SK-N-SH treated with all-trans-retinoic acid at 6 μM for 48 hours (cell line): ENCODE measurements around the gene ESPL1.
"Not testable (repeated sequence)": the region's sequence is repeated elsewhere in the genome, so short reads cannot be mapped to it uniquely, and the experiment has no call there.

ENCODE experiments used
- ATAC-seq: fragments of 200-7000 bp; cut with Tn5 transposase; 3 replicates; pipeline ENCODE4 v1.9.1; 2020; ENCODE audit warnings: mild to moderate bottlenecking, moderate library complexity
- ARNTL ChIP-seq: fragments of 450-650 bp; formaldehyde crosslinking; IDR thresholded peaks from 2 replicates; pipeline ENCODE4 v1.5.0; 2020; ENCODE audit warnings: low read depth, mild to moderate bottlenecking, moderate library complexity, borderline replicate concordance
- BACH2 ChIP-seq: fragments of 250-450 bp; sonication (Bioruptor Pico); IDR thresholded peaks from 2 replicates; pipeline ENCODE4 v1.9.0; 2021; ENCODE audit warnings: mild to moderate bottlenecking, borderline replicate concordance
- ESRRG ChIP-seq: fragments of 250-450 bp; sonication (Bioruptor Pico); IDR thresholded peaks from 2 replicates; pipeline ENCODE4 v1.6.1; 2021; ENCODE audit warnings: mild to moderate bottlenecking
- GLIS3 ChIP-seq: fragments of 250-450 bp; sonication (Bioruptor Pico); IDR thresholded peaks from 2 replicates; pipeline ENCODE4 v1.5.0; 2020; ENCODE audit warnings: mild to moderate bottlenecking, moderate library complexity
- ISL1 ChIP-seq: fragments of 250-450 bp; sonication (Bioruptor Pico); IDR thresholded peaks from 2 replicates; pipeline ENCODE4 v2.1.2; 2022; ENCODE audit warnings: mild to moderate bottlenecking, moderate library complexity
- OSR1 ChIP-seq: fragments of 250-450 bp; sonication (Bioruptor Pico); IDR thresholded peaks from 2 replicates; pipeline ENCODE4 v1.8.0; 2022; ENCODE audit warnings: moderate library complexity, mild to moderate bottlenecking, inconsistent platforms
- PPARA ChIP-seq: fragments of 250-450 bp; sonication (Bioruptor Pico); IDR thresholded peaks from 2 replicates; pipeline ENCODE4 v1.5.0; 2020; ENCODE audit warnings: mild to moderate bottlenecking, borderline replicate concordance
- RARB ChIP-seq: fragments of 250-450 bp; sonication (Bioruptor Pico); IDR thresholded peaks from 2 replicates; pipeline ENCODE4 v1.8.0; 2021; ENCODE audit warnings: mild to moderate bottlenecking, moderate library complexity
- SNAI2 ChIP-seq: fragments of 250-450 bp; sonication (Bioruptor Pico); IDR thresholded peaks from 2 replicates; pipeline ENCODE4 v1.5.0; 2020; ENCODE audit warnings: mild to moderate bottlenecking, moderate library complexity
- TCF4 ChIP-seq: fragments of 250-450 bp; sonication (Bioruptor Pico); IDR thresholded peaks from 2 replicates; pipeline ENCODE4 v1.8.0; 2021; ENCODE audit warnings: mild to moderate bottlenecking, moderate library complexity, borderline replicate concordance
- ZFP3 ChIP-seq: fragments of 250-450 bp; sonication (Bioruptor Pico); IDR thresholded peaks from 2 replicates; pipeline ENCODE4 v1.5.0; 2020; ENCODE audit warnings: mild to moderate bottlenecking, moderate library complexity
- ZFP30 ChIP-seq: fragments of 450-650 bp; formaldehyde crosslinking; IDR thresholded peaks from 2 replicates; pipeline ENCODE4 v1.5.0; 2022; ENCODE audit warnings: mild to moderate bottlenecking, moderate library complexity
- ZNF565 ChIP-seq: fragments of 450-650 bp; formaldehyde crosslinking; conservative IDR thresholded peaks from 2 replicates; pipeline ENCODE4 v1.5.0; 2020; ENCODE audit warnings: low read depth, mild to moderate bottlenecking, moderate library complexity
- ZNF70 ChIP-seq: fragments of 450-650 bp; formaldehyde crosslinking; IDR thresholded peaks from 2 replicates; pipeline ENCODE4 v1.5.0; 2020; ENCODE audit warnings: mild to moderate bottlenecking, moderate library complexity
- ZNF8 ChIP-seq: fragments of 450-650 bp; formaldehyde crosslinking; IDR thresholded peaks from 2 replicates; pipeline ENCODE4 v1.5.0; 2020; ENCODE audit warnings: mild to moderate bottlenecking, moderate library complexity
- TF ChIP-seq, protein P1 (sequence below): fragments of 250-450 bp; sonication (Bioruptor Pico); IDR thresholded peaks from 2 replicates; pipeline ENCODE4 v1.5.1; 2021; ENCODE audit warnings: mild to moderate bottlenecking, moderate library complexity
- TF ChIP-seq, protein P2 (sequence below): fragments of 250-450 bp; sonication (Bioruptor Pico); IDR thresholded peaks from 2 replicates; pipeline ENCODE4 v1.8.0; 2020; ENCODE audit warnings: mild to moderate bottlenecking, moderate library complexity, borderline replicate concordance
- TF ChIP-seq, protein P3 (sequence below): fragments of 250-450 bp; sonication (Bioruptor Pico); IDR thresholded peaks from 2 replicates; pipeline ENCODE4 v1.5.1; 2020; ENCODE audit warnings: low read depth, mild to moderate bottlenecking, moderate library complexity
- TF ChIP-seq, protein P4 (sequence below): fragments of 250-450 bp; sonication (Bioruptor Pico); IDR thresholded peaks from 2 replicates; pipeline ENCODE4 v1.8.0; 2021; ENCODE audit warnings: low read depth, mild to moderate bottlenecking, moderate library complexity, borderline replicate concordance
- TF ChIP-seq, protein P5 (sequence below): fragments of 250-450 bp; sonication (Bioruptor Pico); IDR thresholded peaks from 2 replicates; pipeline ENCODE4 v1.5.0; 2020; ENCODE audit warnings: mild to moderate bottlenecking, moderate library complexity

Gene ESPL1

DNA sequence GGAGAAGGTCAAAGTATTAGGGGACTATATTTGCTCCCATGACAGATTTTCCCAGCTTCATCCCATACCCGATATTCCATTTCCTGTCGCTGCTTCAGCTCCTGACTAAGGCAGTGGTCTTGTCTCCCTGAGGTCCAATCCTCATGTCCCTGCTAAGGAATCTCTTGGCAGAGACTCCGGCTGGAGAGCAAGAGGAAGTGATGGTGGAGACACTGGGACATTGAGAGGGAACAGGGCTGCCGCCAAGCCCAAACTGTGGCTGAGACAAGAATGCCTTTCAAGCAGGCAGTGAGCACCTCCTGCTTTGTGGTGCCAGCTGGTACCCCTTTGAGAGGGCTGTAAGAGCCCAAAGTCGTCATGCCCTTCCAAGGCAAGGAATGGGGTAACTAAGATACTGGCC is 62.6 kb downstream of the ESPL1 start:
- ATAC-seq: no peak

DNA sequence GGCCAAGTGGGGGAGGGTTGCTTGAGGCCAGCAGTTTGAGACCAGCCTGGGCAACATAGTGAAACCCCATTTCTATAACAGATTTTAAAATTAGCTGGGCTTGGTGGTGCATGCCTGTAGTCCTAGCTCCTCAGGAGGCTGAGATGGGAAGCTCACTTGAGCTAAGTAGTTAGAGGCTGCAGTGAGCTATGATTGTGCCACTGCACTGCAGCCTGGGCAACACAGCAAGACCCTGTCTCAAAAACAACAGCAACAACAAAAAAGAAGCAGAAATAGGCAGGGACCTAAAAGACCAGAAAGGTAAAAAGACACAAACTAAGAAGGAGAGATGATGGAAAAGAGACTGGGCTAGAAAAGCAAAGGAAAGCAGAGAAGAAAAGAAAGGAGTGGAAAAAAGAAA is 64.2 kb downstream of the ESPL1 start:
- not testable (repeated sequence) for ATAC-seq

More for the DNA sequence above, 62.6 kb downstream of the ESPL1 start:
- TF ChIP-seq RARB (CRISPR knock-in tag): no peak
- no peak for TF ChIP-seq TCF4 (CRISPR knock-in tag)
- TF ChIP-seq ZFP3 (CRISPR knock-in tag): no peak
- TF ChIP-seq, protein P1, sequence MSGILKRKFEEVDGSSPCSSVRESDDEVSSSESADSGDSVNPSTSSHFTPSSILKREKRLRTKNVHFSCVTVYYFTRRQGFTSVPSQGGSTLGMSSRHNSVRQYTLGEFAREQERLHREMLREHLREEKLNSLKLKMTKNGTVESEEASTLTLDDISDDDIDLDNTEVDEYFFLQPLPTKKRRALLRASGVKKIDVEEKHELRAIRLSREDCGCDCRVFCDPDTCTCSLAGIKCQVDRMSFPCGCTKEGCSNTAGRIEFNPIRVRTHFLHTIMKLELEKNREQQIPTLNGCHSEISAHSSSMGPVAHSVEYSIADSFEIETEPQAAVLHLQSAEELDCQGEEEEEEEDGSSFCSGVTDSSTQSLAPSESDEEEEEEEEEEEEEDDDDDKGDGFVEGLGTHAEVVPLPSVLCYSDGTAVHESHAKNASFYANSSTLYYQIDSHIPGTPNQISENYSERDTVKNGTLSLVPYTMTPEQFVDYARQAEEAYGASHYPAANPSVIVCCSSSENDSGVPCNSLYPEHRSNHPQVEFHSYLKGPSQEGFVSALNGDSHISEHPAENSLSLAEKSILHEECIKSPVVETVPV (CRISPR knock-in tag): no peak
- no peak for TF ChIP-seq GLIS3 (CRISPR knock-in tag)
- no peak for TF ChIP-seq PPARA (CRISPR knock-in tag)
- TF ChIP-seq ESRRG: no peak
- TF ChIP-seq ZNF8 (CRISPR knock-in tag): no peak
- no peak for TF ChIP-seq OSR1 (CRISPR knock-in tag)
- TF ChIP-seq ARNTL (CRISPR knock-in tag): no peak
- no peak for TF ChIP-seq ISL1 (CRISPR knock-in tag)
- TF ChIP-seq, protein P2, sequence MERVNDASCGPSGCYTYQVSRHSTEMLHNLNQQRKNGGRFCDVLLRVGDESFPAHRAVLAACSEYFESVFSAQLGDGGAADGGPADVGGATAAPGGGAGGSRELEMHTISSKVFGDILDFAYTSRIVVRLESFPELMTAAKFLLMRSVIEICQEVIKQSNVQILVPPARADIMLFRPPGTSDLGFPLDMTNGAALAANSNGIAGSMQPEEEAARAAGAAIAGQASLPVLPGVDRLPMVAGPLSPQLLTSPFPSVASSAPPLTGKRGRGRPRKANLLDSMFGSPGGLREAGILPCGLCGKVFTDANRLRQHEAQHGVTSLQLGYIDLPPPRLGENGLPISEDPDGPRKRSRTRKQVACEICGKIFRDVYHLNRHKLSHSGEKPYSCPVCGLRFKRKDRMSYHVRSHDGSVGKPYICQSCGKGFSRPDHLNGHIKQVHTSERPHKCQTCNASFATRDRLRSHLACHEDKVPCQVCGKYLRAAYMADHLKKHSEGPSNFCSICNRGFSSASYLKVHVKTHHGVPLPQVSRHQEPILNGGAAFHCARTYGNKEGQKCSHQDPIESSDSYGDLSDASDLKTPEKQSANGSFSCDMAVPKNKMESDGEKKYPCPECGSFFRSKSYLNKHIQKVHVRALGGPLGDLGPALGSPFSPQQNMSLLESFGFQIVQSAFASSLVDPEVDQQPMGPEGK (CRISPR knock-in tag): no peak
- no peak for TF ChIP-seq ZNF565
- TF ChIP-seq SNAI2 (CRISPR knock-in tag): no peak
- TF ChIP-seq, protein P3, sequence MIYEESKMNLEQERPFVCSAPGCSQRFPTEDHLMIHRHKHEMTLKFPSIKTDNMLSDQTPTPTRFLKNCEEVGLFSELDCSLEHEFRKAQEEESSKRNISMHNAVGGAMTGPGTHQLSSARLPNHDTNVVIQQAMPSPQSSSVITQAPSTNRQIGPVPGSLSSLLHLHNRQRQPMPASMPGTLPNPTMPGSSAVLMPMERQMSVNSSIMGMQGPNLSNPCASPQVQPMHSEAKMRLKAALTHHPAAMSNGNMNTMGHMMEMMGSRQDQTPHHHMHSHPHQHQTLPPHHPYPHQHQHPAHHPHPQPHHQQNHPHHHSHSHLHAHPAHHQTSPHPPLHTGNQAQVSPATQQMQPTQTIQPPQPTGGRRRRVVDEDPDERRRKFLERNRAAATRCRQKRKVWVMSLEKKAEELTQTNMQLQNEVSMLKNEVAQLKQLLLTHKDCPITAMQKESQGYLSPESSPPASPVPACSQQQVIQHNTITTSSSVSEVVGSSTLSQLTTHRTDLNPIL: no peak
- TF ChIP-seq, protein P4, sequence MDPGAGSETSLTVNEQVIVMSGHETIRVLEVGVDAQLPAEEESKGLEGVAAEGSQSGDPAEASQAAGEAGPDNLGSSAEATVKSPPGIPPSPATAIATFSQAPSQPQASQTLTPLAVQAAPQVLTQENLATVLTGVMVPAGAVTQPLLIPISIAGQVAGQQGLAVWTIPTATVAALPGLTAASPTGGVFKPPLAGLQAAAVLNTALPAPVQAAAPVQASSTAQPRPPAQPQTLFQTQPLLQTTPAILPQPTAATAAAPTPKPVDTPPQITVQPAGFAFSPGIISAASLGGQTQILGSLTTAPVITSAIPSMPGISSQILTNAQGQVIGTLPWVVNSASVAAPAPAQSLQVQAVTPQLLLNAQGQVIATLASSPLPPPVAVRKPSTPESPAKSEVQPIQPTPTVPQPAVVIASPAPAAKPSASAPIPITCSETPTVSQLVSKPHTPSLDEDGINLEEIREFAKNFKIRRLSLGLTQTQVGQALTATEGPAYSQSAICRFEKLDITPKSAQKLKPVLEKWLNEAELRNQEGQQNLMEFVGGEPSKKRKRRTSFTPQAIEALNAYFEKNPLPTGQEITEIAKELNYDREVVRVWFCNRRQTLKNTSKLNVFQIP (CRISPR knock-in tag): no peak

DNA sequence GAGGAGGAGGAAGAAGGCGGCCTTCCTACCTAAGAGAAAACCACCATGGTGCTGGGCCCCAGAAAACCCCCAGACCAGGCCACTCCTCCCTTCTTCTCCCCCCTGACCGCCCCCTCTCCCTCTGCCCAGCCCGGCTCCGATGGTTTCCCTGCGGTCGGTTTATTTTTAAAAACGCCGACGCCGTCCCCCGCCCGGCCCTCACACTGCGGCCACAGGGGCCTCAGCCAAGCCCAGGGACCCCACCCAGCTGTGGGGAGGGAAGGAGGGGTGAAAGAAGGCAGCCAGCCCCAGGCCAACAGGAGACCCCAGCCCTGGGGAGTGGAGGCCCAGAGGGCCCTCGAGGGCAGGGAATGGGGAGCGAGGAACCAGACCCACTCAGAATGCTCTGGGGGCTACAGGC is 64.6 kb downstream of the ESPL1 start:
- ATAC-seq: no peak
- TF ChIP-seq PPARA (CRISPR knock-in tag) (no peak), GLIS3 (CRISPR knock-in tag) (no peak), ARNTL (CRISPR knock-in tag) (no peak), ZNF70 (no peak), RARB (CRISPR knock-in tag) (no peak), BACH2 (CRISPR knock-in tag) (no peak), OSR1 (CRISPR knock-in tag) (no peak)
- TF ChIP-seq, protein P5, sequence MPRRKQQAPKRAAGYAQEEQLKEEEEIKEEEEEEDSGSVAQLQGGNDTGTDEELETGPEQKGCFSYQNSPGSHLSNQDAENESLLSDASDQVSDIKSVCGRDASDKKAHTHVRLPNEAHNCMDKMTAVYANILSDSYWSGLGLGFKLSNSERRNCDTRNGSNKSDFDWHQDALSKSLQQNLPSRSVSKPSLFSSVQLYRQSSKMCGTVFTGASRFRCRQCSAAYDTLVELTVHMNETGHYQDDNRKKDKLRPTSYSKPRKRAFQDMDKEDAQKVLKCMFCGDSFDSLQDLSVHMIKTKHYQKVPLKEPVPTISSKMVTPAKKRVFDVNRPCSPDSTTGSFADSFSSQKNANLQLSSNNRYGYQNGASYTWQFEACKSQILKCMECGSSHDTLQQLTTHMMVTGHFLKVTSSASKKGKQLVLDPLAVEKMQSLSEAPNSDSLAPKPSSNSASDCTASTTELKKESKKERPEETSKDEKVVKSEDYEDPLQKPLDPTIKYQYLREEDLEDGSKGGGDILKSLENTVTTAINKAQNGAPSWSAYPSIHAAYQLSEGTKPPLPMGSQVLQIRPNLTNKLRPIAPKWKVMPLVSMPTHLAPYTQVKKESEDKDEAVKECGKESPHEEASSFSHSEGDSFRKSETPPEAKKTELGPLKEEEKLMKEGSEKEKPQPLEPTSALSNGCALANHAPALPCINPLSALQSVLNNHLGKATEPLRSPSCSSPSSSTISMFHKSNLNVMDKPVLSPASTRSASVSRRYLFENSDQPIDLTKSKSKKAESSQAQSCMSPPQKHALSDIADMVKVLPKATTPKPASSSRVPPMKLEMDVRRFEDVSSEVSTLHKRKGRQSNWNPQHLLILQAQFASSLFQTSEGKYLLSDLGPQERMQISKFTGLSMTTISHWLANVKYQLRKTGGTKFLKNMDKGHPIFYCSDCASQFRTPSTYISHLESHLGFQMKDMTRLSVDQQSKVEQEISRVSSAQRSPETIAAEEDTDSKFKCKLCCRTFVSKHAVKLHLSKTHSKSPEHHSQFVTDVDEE: no peak

DNA sequence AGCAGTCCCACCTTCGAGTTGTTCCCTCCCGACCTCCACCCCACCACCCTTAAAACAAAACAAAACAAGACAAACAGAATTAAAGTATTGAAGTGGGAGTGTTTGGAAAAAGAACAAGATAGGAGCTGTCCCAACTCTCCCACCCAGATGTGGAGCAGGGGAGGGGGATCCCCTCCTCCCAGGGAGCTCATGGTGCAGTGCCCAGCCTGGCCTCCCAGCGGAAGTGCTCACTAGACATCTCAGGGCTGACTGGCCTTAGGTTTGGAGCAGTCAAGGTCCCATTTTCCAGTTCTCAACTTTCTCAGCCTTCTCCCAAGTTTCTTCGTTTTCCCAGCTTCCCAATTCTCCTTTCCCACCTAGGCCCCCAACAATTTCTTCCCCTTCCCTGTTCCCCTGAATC is 65.2 kb downstream of the ESPL1 start:
- ATAC-seq: no peak
- TF ChIP-seq, protein P4 (CRISPR knock-in tag): no peak
- TF ChIP-seq ZFP30 (CRISPR knock-in tag): no peak
- TF ChIP-seq, protein P1 (CRISPR knock-in tag): no peak
- TF ChIP-seq ESRRG: no peak
- TF ChIP-seq GLIS3 (CRISPR knock-in tag): no peak
